Neural cell (in vitro differentiated cells): ENCODE data around the gene B4GALT4. TPM values are rescaled to one million over a fixed set of nuclear protein-coding genes. Genes with fewer than 3 reads are reported as not detected.

ENCODE experiments used
- H2AFZ ChIP-seq: fragments of 200-600, 300-800 bp; sonication (generic), shearing (Covaris generic); 2 replicates; pipeline ENCODE4 v1.6.0; 2014; ENCODE audit warnings: low read depth, mild to moderate bottlenecking, antibody characterized with exemption, low read length, moderate library complexity
- H3F3A ChIP-seq: fragments of 200-600 bp; shearing (Covaris generic); 2 replicates; pipeline ENCODE4 v1.6.1; 2016; ENCODE audit warnings: mild to moderate bottlenecking, moderate library complexity, mixed read lengths, antibody characterized with exemption, low read length; ENCODE audit not compliant: insufficient read depth, poor library complexity, severe bottlenecking
- H3K27ac ChIP-seq: fragments of 200-600, 300-800 bp; sonication (generic), shearing (Covaris generic); 2 replicates; pipeline ENCODE4 v1.5.1; 2014; ENCODE audit warnings: mild to moderate bottlenecking, low read length, moderate library complexity
- H3K27me3 ChIP-seq: fragments of 300-800, 200-600 bp; sonication (generic), shearing (Covaris generic); 2 replicates; pipeline ENCODE4 v1.6.0; 2014; ENCODE audit warnings: mild to moderate bottlenecking, low read depth, low read length, moderate library complexity; ENCODE audit not compliant: insufficient read depth
- H3K36me3 ChIP-seq: fragments of 300-800, 200-600 bp; sonication (generic), shearing (Covaris generic); 2 replicates; pipeline ENCODE4 v1.5.1; 2014; ENCODE audit warnings: mild to moderate bottlenecking, antibody characterized with exemption, low read length, moderate library complexity; ENCODE audit not compliant: insufficient read depth
- H3K4me2 ChIP-seq: fragments of 300-800, 200-600 bp; sonication (generic), shearing (Covaris generic); 2 replicates; pipeline ENCODE4 v1.6.0; 2014; ENCODE audit warnings: mild to moderate bottlenecking, low read length
- H3K4me3 ChIP-seq: fragments of 300-800, 200-600 bp; sonication (generic), shearing (Covaris generic); 2 replicates; pipeline ENCODE4 v1.5.1; 2014; ENCODE audit warnings: mild to moderate bottlenecking, low read length, moderate library complexity
- H3K79me2 ChIP-seq: fragments of 200-600 bp; shearing (Covaris generic); replicated peaks from 2 replicates; pipeline ENCODE4 v1.6.0; 2014; ENCODE audit warnings: mild to moderate bottlenecking, low read length, moderate library complexity; ENCODE audit not compliant: insufficient read depth
- H3K9ac ChIP-seq: fragments of 300-800, 200-600 bp; sonication (generic), shearing (Covaris generic); 2 replicates; pipeline ENCODE4 v1.6.1; 2016; ENCODE audit warnings: mild to moderate bottlenecking, low read length, mixed read lengths
- H3K9me2 ChIP-seq: fragments of 200-600 bp; shearing (Covaris generic); 2 replicates; pipeline ENCODE4 v1.6.1; 2016; ENCODE audit warnings: mild to moderate bottlenecking, low read length, mixed read lengths; ENCODE audit not compliant: insufficient read depth
- H3K9me3 ChIP-seq: fragments of 200-600, 300-800 bp; sonication (generic), shearing (Covaris generic); 2 replicates; pipeline ENCODE4 v1.6.1; 2016; ENCODE audit warnings: mild to moderate bottlenecking, mixed run types, low read length, moderate library complexity, mixed read lengths
- H4K20me1 ChIP-seq: fragments of 200-600 bp; shearing (Covaris generic); 2 replicates; pipeline ENCODE4 v1.6.1; 2016; ENCODE audit warnings: mild to moderate bottlenecking, mixed run types; ENCODE audit not compliant: insufficient read depth
- CTCF ChIP-seq: fragments of 450-650 bp; IDR thresholded peaks from 2 replicates; pipeline ENCODE4 v1.5.1; 2014; ENCODE audit warnings: antibody characterized with exemption, mild to moderate bottlenecking, moderate library complexity; ENCODE audit not compliant: poor library complexity, severe bottlenecking
- EP300 ChIP-seq: fragments of 450-650 bp; conservative IDR thresholded peaks from 2 replicates; pipeline ENCODE4 v1.6.1; 2014; ENCODE audit warnings: antibody characterized with exemption, mild to moderate bottlenecking, moderate library complexity; ENCODE audit not compliant: poor library complexity, severe bottlenecking
- EZH2 ChIP-seq: fragments of 200-600, 300-800 bp; shearing (Covaris generic), sonication (generic); IDR thresholded peaks from 2 replicates; pipeline ENCODE4 v1.6.1; 2014; ENCODE audit warnings: antibody characterized with exemption, low read length, borderline replicate concordance, mild to moderate bottlenecking; ENCODE audit not compliant: insufficient read depth, poor library complexity, severe bottlenecking
- MXI1 ChIP-seq: fragments of 450-650 bp; conservative IDR thresholded peaks from 2 replicates; pipeline ENCODE4 v1.6.1; 2014; ENCODE audit warnings: antibody characterized with exemption, mild to moderate bottlenecking; ENCODE audit not compliant: poor library complexity, severe bottlenecking
- POLR2AphosphoS5 ChIP-seq: IDR thresholded peaks from 2 replicates; pipeline ENCODE4 v1.6.1; 2012
- RAD21 ChIP-seq: fragments of 450-650 bp; conservative IDR thresholded peaks from 2 replicates; pipeline ENCODE4 v1.6.1; 2014; ENCODE audit warnings: antibody characterized with exemption, mild to moderate bottlenecking, moderate library complexity
- SMC3 ChIP-seq: fragments of 450-650 bp; conservative IDR thresholded peaks from 2 replicates; pipeline ENCODE4 v1.6.1; 2014; ENCODE audit warnings: antibody characterized with exemption, mild to moderate bottlenecking, moderate library complexity; ENCODE audit not compliant: poor library complexity
- TAF1 ChIP-seq: IDR thresholded peaks from 2 replicates; pipeline ENCODE4 v1.6.1; 2012; ENCODE audit warnings: low read depth
- polyA plus RNA-seq: library from polyadenylated mRNA; depleted of rRNA; stranded (reverse); fragments of >200 nt; gene quantifications from 2 replicates; pipeline ENCODE4 v1.2.3, GENCODE V29; 2014
- TF ChIP-seq, protein P1 (sequence below): IDR thresholded peaks from 2 replicates; pipeline ENCODE4 v1.6.1; 2012; ENCODE audit warnings: borderline replicate concordance

The B4GALT4 gene
- polyA plus RNA-seq, 1 donor from 2014 or later, result 11.8 TPM

DNA sequence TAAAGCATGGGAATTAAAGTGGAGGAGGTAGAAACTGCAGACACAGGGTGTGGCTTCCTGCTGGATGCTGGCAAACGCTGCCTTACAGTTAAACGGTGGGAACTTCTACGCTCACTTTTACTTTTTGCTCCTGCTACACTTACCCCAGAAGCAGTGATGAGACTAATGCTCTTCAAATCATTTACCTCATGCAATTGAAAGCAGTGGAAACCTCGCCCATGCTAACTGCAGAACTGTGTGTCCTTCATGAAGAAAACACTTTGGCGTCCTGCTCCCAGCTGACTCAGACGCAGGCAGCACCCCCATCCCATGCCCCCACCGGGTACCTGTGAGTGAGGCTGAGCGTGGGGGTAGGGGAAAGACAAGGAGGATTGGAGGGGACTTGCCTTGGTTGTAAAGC is 35.5 kb downstream of the B4GALT4 start:
- TF ChIP-seq TAF1, result no peak
- TF ChIP-seq CTCF, result no peak
- TF ChIP-seq POLR2AphosphoS5, result no peak
- TF ChIP-seq, protein P1, sequence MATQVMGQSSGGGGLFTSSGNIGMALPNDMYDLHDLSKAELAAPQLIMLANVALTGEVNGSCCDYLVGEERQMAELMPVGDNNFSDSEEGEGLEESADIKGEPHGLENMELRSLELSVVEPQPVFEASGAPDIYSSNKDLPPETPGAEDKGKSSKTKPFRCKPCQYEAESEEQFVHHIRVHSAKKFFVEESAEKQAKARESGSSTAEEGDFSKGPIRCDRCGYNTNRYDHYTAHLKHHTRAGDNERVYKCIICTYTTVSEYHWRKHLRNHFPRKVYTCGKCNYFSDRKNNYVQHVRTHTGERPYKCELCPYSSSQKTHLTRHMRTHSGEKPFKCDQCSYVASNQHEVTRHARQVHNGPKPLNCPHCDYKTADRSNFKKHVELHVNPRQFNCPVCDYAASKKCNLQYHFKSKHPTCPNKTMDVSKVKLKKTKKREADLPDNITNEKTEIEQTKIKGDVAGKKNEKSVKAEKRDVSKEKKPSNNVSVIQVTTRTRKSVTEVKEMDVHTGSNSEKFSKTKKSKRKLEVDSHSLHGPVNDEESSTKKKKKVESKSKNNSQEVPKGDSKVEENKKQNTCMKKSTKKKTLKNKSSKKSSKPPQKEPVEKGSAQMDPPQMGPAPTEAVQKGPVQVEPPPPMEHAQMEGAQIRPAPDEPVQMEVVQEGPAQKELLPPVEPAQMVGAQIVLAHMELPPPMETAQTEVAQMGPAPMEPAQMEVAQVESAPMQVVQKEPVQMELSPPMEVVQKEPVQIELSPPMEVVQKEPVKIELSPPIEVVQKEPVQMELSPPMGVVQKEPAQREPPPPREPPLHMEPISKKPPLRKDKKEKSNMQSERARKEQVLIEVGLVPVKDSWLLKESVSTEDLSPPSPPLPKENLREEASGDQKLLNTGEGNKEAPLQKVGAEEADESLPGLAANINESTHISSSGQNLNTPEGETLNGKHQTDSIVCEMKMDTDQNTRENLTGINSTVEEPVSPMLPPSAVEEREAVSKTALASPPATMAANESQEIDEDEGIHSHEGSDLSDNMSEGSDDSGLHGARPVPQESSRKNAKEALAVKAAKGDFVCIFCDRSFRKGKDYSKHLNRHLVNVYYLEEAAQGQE, result no peak
- TF ChIP-seq MXI1, result no peak
- TF ChIP-seq EZH2, result no peak
- TF ChIP-seq SMC3, result no peak
- TF ChIP-seq RAD21, result no peak
- no peak for TF ChIP-seq EP300
- Histone ChIP-seq H3K9ac (no peak overlapping the region), H3F3A (no peaks in the 10 kb centered on the region), H3K36me3 (no peaks in the 10 kb centered on the region), H3K9me2 (no peaks in the 10 kb centered on the region), H3K9me3 (no peaks in the 10 kb centered on the region), H3K4me2 (no peak overlapping the region), H3K4me3 (no peak overlapping the region), H3K79me2 (no peaks in the 10 kb centered on the region), H4K20me1 (no peaks in the 10 kb centered on the region), H2AFZ (no peak overlapping the region), H3K27ac (no peak overlapping the region), H3K27me3 (no peaks in the 10 kb centered on the region)

DNA sequence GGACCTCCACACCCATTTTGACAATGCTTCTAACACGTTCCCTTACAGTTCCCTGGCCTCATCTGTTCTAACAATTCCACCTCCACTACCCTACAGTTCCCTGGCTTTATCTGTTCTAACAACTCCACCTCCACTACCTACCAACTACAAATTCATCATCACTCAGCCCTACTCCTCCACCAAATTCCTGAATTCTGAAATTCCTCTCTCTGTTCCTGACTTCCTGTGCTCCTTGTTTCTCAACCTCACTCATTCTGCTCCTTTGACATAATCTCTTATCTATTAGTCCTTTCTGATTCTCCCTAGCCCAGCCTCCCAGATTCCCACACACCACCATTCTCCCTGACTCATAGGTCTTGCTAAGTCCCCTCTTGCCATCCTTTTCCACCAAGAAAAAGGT is 44.8 kb downstream of the B4GALT4 start:
- Histone ChIP-seq H3K36me3 (no peaks in the 10 kb centered on the region), H3K27ac (no peak overlapping the region), H3K4me2 (no peak overlapping the region), H3F3A (no peaks in the 10 kb centered on the region), H2AFZ (no peak overlapping the region), H3K9me2 (no peaks in the 10 kb centered on the region), H3K4me3 (no peak overlapping the region), H4K20me1 (no peaks in the 10 kb centered on the region), H3K27me3 (no peaks in the 10 kb centered on the region), H3K79me2 (no peaks in the 10 kb centered on the region), H3K9ac (no peak overlapping the region), H3K9me3 (no peaks in the 10 kb centered on the region)
- TF ChIP-seq MXI1, result no peak
- TF ChIP-seq, protein P1, result no peak
- TF ChIP-seq TAF1, result no peak
- TF ChIP-seq EZH2, result no peak
- no peak for TF ChIP-seq RAD21
- no peak for TF ChIP-seq CTCF
- no peak for TF ChIP-seq POLR2AphosphoS5
- TF ChIP-seq EP300, result no peak
- no peak for TF ChIP-seq SMC3
